ENCODE measurements around the gene CEMIP. TPM values are rescaled to one million over a fixed set of nuclear protein-coding genes. Genes with fewer than 3 reads are reported as not detected.

CEMIP gene
- total and polyA plus RNA-seq, 11 donors: 0.04 to 9.6 (median 0.19) TPM

DNA sequence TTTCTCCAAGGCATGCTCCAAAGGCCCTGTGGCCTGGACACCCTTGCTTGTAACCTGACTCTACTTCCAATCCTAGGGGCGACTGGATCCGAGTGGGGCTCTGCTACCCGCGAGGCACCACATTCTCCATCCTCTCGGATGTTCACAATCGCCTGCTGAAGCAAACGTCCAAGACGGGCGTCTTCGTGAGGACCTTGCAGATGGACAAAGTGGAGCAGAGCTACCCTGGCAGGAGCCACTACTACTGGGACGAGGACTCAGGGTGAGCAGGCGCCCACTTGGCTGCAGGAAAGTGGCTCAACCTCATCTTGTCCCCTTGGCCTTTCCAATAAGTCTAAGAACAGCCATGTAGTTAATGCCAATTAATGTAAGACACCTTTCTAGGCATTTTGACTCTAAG lies 158.5 kb downstream of the CEMIP start:
- TF ChIP-seq, protein P1, sequence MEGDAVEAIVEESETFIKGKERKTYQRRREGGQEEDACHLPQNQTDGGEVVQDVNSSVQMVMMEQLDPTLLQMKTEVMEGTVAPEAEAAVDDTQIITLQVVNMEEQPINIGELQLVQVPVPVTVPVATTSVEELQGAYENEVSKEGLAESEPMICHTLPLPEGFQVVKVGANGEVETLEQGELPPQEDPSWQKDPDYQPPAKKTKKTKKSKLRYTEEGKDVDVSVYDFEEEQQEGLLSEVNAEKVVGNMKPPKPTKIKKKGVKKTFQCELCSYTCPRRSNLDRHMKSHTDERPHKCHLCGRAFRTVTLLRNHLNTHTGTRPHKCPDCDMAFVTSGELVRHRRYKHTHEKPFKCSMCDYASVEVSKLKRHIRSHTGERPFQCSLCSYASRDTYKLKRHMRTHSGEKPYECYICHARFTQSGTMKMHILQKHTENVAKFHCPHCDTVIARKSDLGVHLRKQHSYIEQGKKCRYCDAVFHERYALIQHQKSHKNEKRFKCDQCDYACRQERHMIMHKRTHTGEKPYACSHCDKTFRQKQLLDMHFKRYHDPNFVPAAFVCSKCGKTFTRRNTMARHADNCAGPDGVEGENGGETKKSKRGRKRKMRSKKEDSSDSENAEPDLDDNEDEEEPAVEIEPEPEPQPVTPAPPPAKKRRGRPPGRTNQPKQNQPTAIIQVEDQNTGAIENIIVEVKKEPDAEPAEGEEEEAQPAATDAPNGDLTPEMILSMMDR (IDR thresholded peaks at IDR 0.05): no peak
- no peak for TF ChIP-seq POLR2A (IDR thresholded peaks at IDR 0.05)
- Histone ChIP-seq H3K4me3 (no peak overlapping the region), H3K27me3 (no peaks in the 10 kb centered on the region), H3K9me3 (no peaks in the 10 kb centered on the region), H3K4me1 (peaks cover 0 to 20% (median 8%) of the 10 kb centered on the region in 12 donors), H3K27ac (no peak overlapping the region), H3K36me3 (peaks cover 0 to 26% (median 23%) of the 10 kb centered on the region in 9 donors)
- intact Hi-C loops (cut with DNase I): no loop called here
- no peak for DNase-seq
- ATAC-seq: no peak
- 96 to 99% (median 97%) methylated on average over 12 of the region's 12 CpGs for WGBS, 4 donors

DNA sequence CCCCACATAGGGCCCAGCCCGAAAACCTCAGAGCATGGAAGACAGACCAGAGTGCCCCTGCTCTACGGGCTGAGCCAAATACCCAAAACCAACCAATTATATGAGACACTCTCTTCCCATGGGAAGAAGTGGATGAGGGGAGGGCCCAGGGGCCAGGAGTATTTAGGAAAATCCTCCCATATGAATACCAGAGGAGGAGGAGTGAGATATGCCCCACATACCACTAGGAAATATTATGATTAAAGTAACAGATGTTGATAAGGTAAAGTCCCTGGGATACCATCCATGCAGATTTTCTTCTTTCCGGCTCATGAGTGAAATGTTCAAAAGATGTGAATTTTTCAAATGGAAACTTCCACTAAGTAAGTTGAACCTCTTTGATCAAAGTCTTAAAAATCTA lies 160.0 kb downstream of the CEMIP start:
- H3K36me3 ChIP-seq: peaks cover 0 to 31% (median 23%) of the 10 kb centered on the region in 9 donors
- TF ChIP-seq, protein P1 (IDR thresholded peaks at IDR 0.05): no peak
- TF ChIP-seq POLR2A (IDR thresholded peaks at IDR 0.05): no peak
- H3K4me1 ChIP-seq: peaks cover 0 to 18% (median 8%) of the 10 kb centered on the region in 12 donors
- intact Hi-C loops (cut with DNase I): no loop called here
- no peaks in the 10 kb centered on the region for H3K9me3 ChIP-seq
- ATAC-seq (no peak), DNase-seq (no peak)
- peak overlapping the region in 1 of 12 donors; percentile 46 for H3K27ac ChIP-seq
- 93 to 100% (median 97%) methylated on average over 3 of the region's 3 CpGs for WGBS, 4 donors
- H3K27me3 ChIP-seq: no peaks in the 10 kb centered on the region
- H3K4me3 ChIP-seq: no peak overlapping the region

DNA sequence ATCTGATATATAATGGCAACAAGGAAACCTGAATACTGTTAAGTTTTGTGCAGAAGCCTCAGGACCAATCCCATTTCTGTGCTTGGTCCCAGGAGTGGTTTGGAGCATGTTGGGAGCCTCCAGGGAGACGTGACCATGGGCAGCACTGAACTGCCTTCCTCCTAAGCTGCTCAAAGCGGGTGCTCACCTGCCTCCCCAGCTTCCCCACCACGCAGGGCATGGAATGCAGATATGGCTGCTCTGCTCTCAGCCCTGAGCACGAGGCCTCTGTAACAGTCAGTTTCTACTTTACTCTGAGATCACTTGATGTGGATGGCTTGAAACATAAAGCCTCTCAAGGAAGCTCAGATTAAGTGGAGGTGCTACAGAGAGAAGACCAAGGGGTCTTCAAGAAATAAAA lies 161.2 kb downstream of the CEMIP start:
- Histone ChIP-seq H3K36me3 (peaks cover 0 to 41% (median 29%) of the 10 kb centered on the region in 9 donors), H3K4me3 (no peak overlapping the region), H3K9me3 (no peaks in the 10 kb centered on the region), H3K27me3 (no peaks in the 10 kb centered on the region), H3K4me1 (peaks cover 0 to 9% (median under 1%) of the 10 kb centered on the region in 12 donors), H3K27ac (peak overlapping the region in 1 of 12 donors; percentile 46)
- DNase-seq (no peak), ATAC-seq (no peak)
- 94 to 97% (median 96%) methylated on average over 4 of the region's 4 CpGs for WGBS, 4 donors
- intact Hi-C loops (cut with DNase I): loop anchor here in 1 of 10 donors (10.0 kb wide), 1 partner anchor 46 kb away; no protein-coding TSS in a partner anchor
- TF ChIP-seq, protein P1 (IDR thresholded peaks at IDR 0.05): no peak
- TF ChIP-seq POLR2A (IDR thresholded peaks at IDR 0.05): no peak

DNA sequence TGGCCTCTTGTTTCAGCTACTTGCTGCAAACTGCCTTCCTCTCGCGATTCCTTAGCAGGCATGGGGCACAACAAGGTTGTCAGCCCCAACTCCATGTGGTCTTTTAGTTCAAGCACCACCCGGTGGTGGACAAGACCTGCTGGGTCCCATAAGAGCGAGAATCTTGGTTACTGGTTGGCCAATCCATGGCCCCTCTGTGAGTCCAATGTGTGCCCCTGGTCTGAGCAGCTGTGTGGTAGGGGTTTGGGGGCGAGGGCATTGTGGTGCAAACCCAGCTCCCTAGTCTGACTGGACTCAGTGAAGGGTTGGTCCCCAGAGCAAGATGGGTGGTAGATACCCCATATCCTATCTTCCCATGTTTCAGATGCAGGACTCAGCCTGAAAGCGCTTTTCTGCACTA lies 161.7 kb downstream of the CEMIP start:
- H3K9me3 ChIP-seq: no peaks in the 10 kb centered on the region
- H3K27ac ChIP-seq: peak overlapping the region in 1 of 12 donors; percentile 46
- ATAC-seq (no peak), DNase-seq (no peak)
- 89 to 97% (median 96%) methylated on average over 6 of the region's 6 CpGs for WGBS, 4 donors
- H3K27me3 ChIP-seq: no peaks in the 10 kb centered on the region
- no peak overlapping the region for H3K4me3 ChIP-seq
- no peak for TF ChIP-seq POLR2A (IDR thresholded peaks at IDR 0.05)
- TF ChIP-seq, protein P1 (IDR thresholded peaks at IDR 0.05): no peak
- intact Hi-C loops (cut with DNase I): loop anchor here in 1 of 10 donors (10.0 kb wide), 1 partner anchor 46 kb away; no protein-coding TSS in a partner anchor
- H3K36me3 ChIP-seq: peaks cover 0 to 45% (median 31%) of the 10 kb centered on the region in 9 donors
- H3K4me1 ChIP-seq: peaks cover 0 to 8% (median 0%) of the 10 kb centered on the region in 12 donors
